CD4-positive, alpha-beta memory T cell (primary cell): ENCODE data around the gene SNTB2. TPM values are rescaled to one million over a fixed set of nuclear protein-coding genes. Genes with fewer than 3 reads are reported as not detected.

Experiments used
- CTCF ChIA-PET: fragments of 350-600 bp; sonication (Branson Sonifier 250); formaldehyde crosslinking; loops from one replicate; lab custom pipeline; 2021; ENCODE audit warnings: inconsistent platforms; ENCODE audit not compliant: partially characterized antibody; lab: Charles Lee
- POLR2A ChIA-PET: fragments of 350-600 bp; sonication (Branson Sonifier 250); formaldehyde crosslinking; loops from one replicate; lab custom pipeline; 2021; ENCODE audit not compliant: partially characterized antibody; lab: Charles Lee
- DNase-seq, 5 donors: peaks; one replicate each; pipeline versions ENCODE4 v3.0.0 to v3.0.0-alpha.2; 2020 to 2022; ENCODE audit warnings: mixed read lengths in 1 of 5
- H3K27ac ChIP-seq: one replicate; pipeline ENCODE4 v1.7.0; 2013; ENCODE audit warnings: low read depth, low read length
- H3K27me3 ChIP-seq: 2 replicates; pipeline ENCODE4 v1.7.0; 2013; ENCODE audit warnings: mild to moderate bottlenecking, low read length, moderate library complexity; ENCODE audit not compliant: insufficient read depth
- H3K36me3 ChIP-seq: 2 replicates; pipeline ENCODE4 v1.7.0; 2013; ENCODE audit warnings: mild to moderate bottlenecking, low read length, moderate library complexity; ENCODE audit not compliant: insufficient read depth
- H3K4me1 ChIP-seq: 2 replicates; pipeline ENCODE4 v1.7.0; 2013; ENCODE audit warnings: mild to moderate bottlenecking, low read length, moderate library complexity; ENCODE audit not compliant: insufficient read depth
- H3K4me3 ChIP-seq, 2 donors: one replicate each; pipeline ENCODE4 v1.7.0; 2013; ENCODE audit warnings: low read length in 2 of 2, mild to moderate bottlenecking in 1 of 2
- H3K9me3 ChIP-seq, 2 donors: one replicate each; pipeline ENCODE4 v1.7.0; 2013; ENCODE audit warnings: low read length in 2 of 2, control low read depth in 1 of 2; ENCODE audit not compliant: control insufficient read depth in 1 of 2
- H3K27ac Mint-ChIP-seq, 7 donors: one replicate each; pipeline ENCODE4 v1.8.0; 2020 to 2021; ENCODE audit warnings: mixed read lengths in 7 of 7, mild to moderate bottlenecking in 6 of 7, inconsistent platforms in 3 of 7, moderate library complexity in 3 of 7
- H3K27me3 Mint-ChIP-seq, 2 donors: one replicate each; pipeline ENCODE4 v1.8.0; 2020 to 2021; ENCODE audit warnings: mixed read lengths in 2 of 2
- H3K36me3 Mint-ChIP-seq, 2 donors: one replicate each; pipeline ENCODE4 v1.8.0; 2020 to 2021; ENCODE audit warnings: mixed read lengths in 2 of 2, inconsistent platforms in 1 of 2, mild to moderate bottlenecking in 1 of 2
- H3K4me1 Mint-ChIP-seq, 4 donors: one replicate each; pipeline ENCODE4 v1.8.0; 2020 to 2021; ENCODE audit warnings: mixed read lengths in 4 of 4, mild to moderate bottlenecking in 1 of 4
- H3K4me3 Mint-ChIP-seq, 8 donors: one replicate each; pipeline ENCODE4 v1.8.0; 2020 to 2021; ENCODE audit warnings: mixed read lengths in 8 of 8, mild to moderate bottlenecking in 7 of 8, moderate library complexity in 6 of 8, inconsistent platforms in 3 of 8
- H3K9me3 Mint-ChIP-seq, 8 donors: one replicate each; pipeline ENCODE4 v1.8.0; 2020 to 2021; ENCODE audit warnings: mixed read lengths in 8 of 8, mild to moderate bottlenecking in 5 of 8, inconsistent platforms in 3 of 8, moderate library complexity in 1 of 8
- intact Hi-C: fragments of 100-400 bp; cut with micrococcal nuclease; formaldehyde crosslinking; loops from one replicate; pipeline ENCODE4 v1.15.1; 2023
- polyA plus RNA-seq, 2 donors: library from polyadenylated mRNA; unstranded; fragments of 300-500 nt; fragmentation: Illumina TruSeq; gene quantifications; one replicate each; pipeline ENCODE4 v1.2.3, GENCODE V29; 2021
- total RNA-seq, 2 experiments: library from RNA; stranded (reverse); gene quantifications; one replicate each; pipeline ENCODE4 v1.2.3, GENCODE V29; 2021

The SNTB2 gene
- total and polyA plus RNA-seq, 4 experiments from 2014 or later, result 4.5 to 21.2 (median 17.3) TPM

GRCh38 chr16:69199382-69199781 is 12.4 kb downstream of the SNTB2 start:
- no peaks in the 10 kb centered on the region for H3K9me3 Mint-ChIP-seq
- H3K9me3 ChIP-seq, result no peaks in the 10 kb centered on the region
- H3K4me3 ChIP-seq, result no peak overlapping the region
- H3K4me1 Mint-ChIP-seq, result peaks cover 20 to 28% (median 23%) of the 10 kb centered on the region in 4 donors
- ChIA-PET CTCF (no interaction called here), POLR2A (interaction anchor here (0.6 to 0.7 kb wide), 2 partner anchors 41 to 86 kb away, joined by 3 to 4 read pairs; no protein-coding TSS in a partner anchor)
- no peaks in the 10 kb centered on the region for H3K27me3 ChIP-seq
- no peak for DNase-seq
- H3K4me1 ChIP-seq, result peaks cover 5% of the 10 kb centered on the region
- intact Hi-C loops, result no loop called here
- H3K27me3 Mint-ChIP-seq, result no peaks in the 10 kb centered on the region
- H3K36me3 Mint-ChIP-seq, result peaks cover 2 to 3% of the 10 kb centered on the region in 2 donors
- no peak overlapping the region for H3K4me3 Mint-ChIP-seq
- H3K36me3 ChIP-seq, result no peaks in the 10 kb centered on the region
- H3K27ac Mint-ChIP-seq, result peak overlapping the region in 1 of 7 donors; percentile 76
- no peak overlapping the region for H3K27ac ChIP-seq

DNA sequence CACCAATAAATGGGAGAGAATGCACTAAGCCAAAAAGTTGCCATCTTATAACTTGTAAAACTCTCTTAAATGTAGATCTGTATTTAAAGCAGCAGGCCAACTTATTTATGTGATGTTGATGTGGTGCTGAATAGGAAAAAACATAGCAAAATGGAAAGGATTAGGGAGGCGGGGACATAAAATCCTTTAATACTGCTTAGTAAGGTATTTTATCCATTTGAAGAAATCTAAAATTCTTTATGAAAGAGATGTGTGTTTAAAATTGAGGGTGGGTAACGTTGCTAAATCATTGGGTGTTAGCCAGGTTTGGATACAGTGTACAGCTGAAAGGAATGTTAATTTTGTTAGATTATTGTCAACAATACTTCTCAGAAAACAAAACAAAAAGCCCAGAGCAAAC is 14.3 kb downstream of the SNTB2 start:
- intact Hi-C loops, result no loop called here
- Histone ChIP-seq H3K27ac (no peak overlapping the region), H3K4me1 (no peaks in the 10 kb centered on the region), H3K4me3 (no peak overlapping the region), H3K36me3 (no peaks in the 10 kb centered on the region), H3K27me3 (no peaks in the 10 kb centered on the region), H3K9me3 (no peaks in the 10 kb centered on the region)
- no peak for DNase-seq
- H3K27ac Mint-ChIP-seq, result peak overlapping the region in 5 of 7 donors; percentile 8 to 74 (median 29)
- no peaks in the 10 kb centered on the region for H3K27me3 Mint-ChIP-seq
- H3K4me3 Mint-ChIP-seq, result no peak overlapping the region
- ChIA-PET POLR2A (no interaction called here), CTCF (no interaction called here)
- peaks cover 2 to 3% of the 10 kb centered on the region in 2 donors for H3K36me3 Mint-ChIP-seq
- no peaks in the 10 kb centered on the region for H3K9me3 Mint-ChIP-seq
- peaks cover 24 to 32% (median 30%) of the 10 kb centered on the region in 4 donors for H3K4me1 Mint-ChIP-seq

GRCh38 chr16:69201787-69202186 is 14.8 kb downstream of the SNTB2 start:
- no peak overlapping the region for H3K27ac ChIP-seq
- DNase-seq, result no peak
- Mint-ChIP-seq H3K4me1 (peaks cover 24 to 30% (median 28%) of the 10 kb centered on the region in 4 donors), H3K27me3 (no peaks in the 10 kb centered on the region), H3K36me3 (peaks cover 2 to 3% of the 10 kb centered on the region in 2 donors), H3K27ac (peak overlapping the region in 3 of 7 donors; percentile 5 to 74 (median 23)), H3K4me3 (no peak overlapping the region), H3K9me3 (no peaks in the 10 kb centered on the region)
- H3K36me3 ChIP-seq, result no peaks in the 10 kb centered on the region
- H3K9me3 ChIP-seq, result no peaks in the 10 kb centered on the region
- no peaks in the 10 kb centered on the region for H3K4me1 ChIP-seq
- no peak overlapping the region for H3K4me3 ChIP-seq
- ChIA-PET POLR2A (no interaction called here), CTCF (no interaction called here)
- intact Hi-C loops, result no loop called here
- H3K27me3 ChIP-seq, result no peaks in the 10 kb centered on the region

DNA sequence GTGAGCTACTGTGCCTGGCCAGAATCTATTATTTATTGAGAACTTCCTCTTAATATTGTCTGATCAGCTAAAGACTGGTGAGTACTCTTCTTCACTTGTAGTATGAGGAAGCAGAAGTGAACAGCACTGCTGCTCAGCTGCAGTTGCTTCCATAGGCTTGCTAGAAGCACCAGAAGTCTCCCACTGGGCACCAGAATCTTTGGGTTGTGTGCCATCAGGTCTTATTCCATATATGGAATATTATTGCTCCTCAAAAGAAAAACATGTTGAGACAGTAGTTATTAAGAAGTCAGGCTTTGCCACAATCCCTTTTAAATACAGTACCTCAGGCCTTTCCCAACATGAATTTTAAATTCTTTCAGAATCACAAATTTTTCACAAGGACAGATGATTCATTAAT is 17.2 kb downstream of the SNTB2 start:
- ChIA-PET CTCF (interaction anchor here (0.6 kb wide), 1 partner anchor 21 kb away, joined by 3 read pairs; no protein-coding TSS in a partner anchor), POLR2A (no interaction called here)
- Histone ChIP-seq H3K27ac (no peak overlapping the region), H3K4me3 (no peak overlapping the region), H3K9me3 (no peaks in the 10 kb centered on the region), H3K27me3 (no peaks in the 10 kb centered on the region), H3K4me1 (no peaks in the 10 kb centered on the region), H3K36me3 (no peaks in the 10 kb centered on the region)
- Mint-ChIP-seq H3K4me1 (peaks cover 18 to 24% (median 19%) of the 10 kb centered on the region in 4 donors), H3K27ac (peak overlapping the region in 2 of 7 donors; percentile 8 to 64), H3K4me3 (no peak overlapping the region), H3K9me3 (no peaks in the 10 kb centered on the region), H3K27me3 (no peaks in the 10 kb centered on the region), H3K36me3 (peaks cover 2 to 3% of the 10 kb centered on the region in 2 donors)
- no peak for DNase-seq
- intact Hi-C loops, result no loop called here

- no peak overlapping the region for H3K4me3 ChIP-seq
- no peaks in the 10 kb centered on the region for H3K4me1 ChIP-seq
- no peaks in the 10 kb centered on the region for H3K36me3 ChIP-seq
- Mint-ChIP-seq H3K36me3 (no peaks in the 10 kb centered on the region), H3K9me3 (peaks cover 0 to 1% (median 0%) of the 10 kb centered on the region in 8 donors), H3K4me1 (peaks cover 7 to 15% (median 11%) of the 10 kb centered on the region in 4 donors), H3K4me3 (no peak overlapping the region), H3K27me3 (no peaks in the 10 kb centered on the region), H3K27ac (no peak overlapping the region)
- CTCF ChIA-PET, result interaction anchor here (0.6 kb wide), 1 partner anchor 77 kb away, joined by 4 read pairs; no protein-coding TSS in a partner anchor
- intact Hi-C loops, result loop anchor here (10.0 kb wide), 1 partner anchor 55 kb away; no protein-coding TSS in a partner anchor
- no peaks in the 10 kb centered on the region for H3K27me3 ChIP-seq
- no peaks in the 10 kb centered on the region for H3K9me3 ChIP-seq
- POLR2A ChIA-PET, result interaction anchor here (1.1 kb wide), 1 partner anchor 23 kb away, joined by 3 read pairs; the partner anchor contains the start of gene SNTB2
- no peak for DNase-seq
- no peak overlapping the region for H3K27ac ChIP-seq
Measured at GRCh38 chr16:69209735-69210134, 22.8 kb downstream of the SNTB2 start.

DNA sequence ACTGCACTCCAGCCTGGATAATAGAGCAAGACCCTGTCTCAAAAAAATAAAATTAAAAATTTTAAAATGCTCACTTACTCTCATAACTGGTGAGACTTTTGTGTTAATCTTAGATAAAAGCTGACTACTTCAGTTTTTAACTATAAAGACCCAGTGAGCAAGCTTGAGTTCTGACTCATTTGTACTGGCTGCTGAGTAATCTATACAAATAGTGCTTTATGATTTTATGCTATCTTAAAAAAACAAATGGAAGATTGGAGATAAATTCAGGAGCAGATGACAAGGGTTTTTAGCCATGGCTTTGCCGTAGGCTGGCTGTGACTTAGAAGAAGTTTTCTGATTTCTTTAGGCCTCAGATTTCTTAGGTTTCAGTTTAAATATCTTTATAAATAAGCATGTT is 30.5 kb downstream of the SNTB2 start:
- H3K27ac Mint-ChIP-seq, result no peak overlapping the region
- CTCF ChIA-PET, result interaction anchor here (0.8 to 1.9 kb wide), 2 partner anchors 68 to 105 kb away, joined by 3 to 8 read pairs; no protein-coding TSS in a partner anchor
- intact Hi-C loops, result loop anchor here (10.0 kb wide), 1 partner anchor 47 kb away; no protein-coding TSS in a partner anchor

DNA sequence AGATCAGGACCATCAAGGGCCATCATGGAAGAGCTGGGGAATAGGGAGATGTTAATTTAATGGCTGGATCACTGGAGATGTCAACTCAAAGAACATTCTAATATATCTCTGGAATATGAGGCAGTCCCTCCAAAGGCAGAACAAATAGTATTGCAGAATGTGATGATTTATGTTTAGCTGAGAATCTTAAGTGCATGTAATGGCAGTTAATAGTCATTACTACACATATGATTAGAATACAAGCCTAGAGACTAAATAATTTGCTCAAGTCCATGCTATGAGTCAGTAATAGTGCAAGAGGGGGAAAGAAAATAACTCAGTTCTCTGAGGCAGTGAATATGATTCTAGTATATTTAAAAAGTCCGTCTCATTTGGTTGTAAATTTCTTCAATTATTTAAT is 32.3 kb downstream of the SNTB2 start:
- ChIA-PET CTCF (interaction anchor here (1.9 kb wide), 1 partner anchor 66 kb away, joined by 8 read pairs; no protein-coding TSS in a partner anchor), POLR2A (no interaction called here)
- H3K27me3 ChIP-seq, result no peaks in the 10 kb centered on the region
- peaks cover 5% of the 10 kb centered on the region for H3K36me3 ChIP-seq
- no peaks in the 10 kb centered on the region for H3K9me3 ChIP-seq
- Mint-ChIP-seq H3K27me3 (no peaks in the 10 kb centered on the region), H3K4me3 (no peak overlapping the region), H3K9me3 (no peaks in the 10 kb centered on the region), H3K36me3 (no peaks in the 10 kb centered on the region), H3K4me1 (peaks cover 11 to 16% (median 13%) of the 10 kb centered on the region in 4 donors), H3K27ac (no peak overlapping the region)
- H3K4me1 ChIP-seq, result peaks cover 7% of the 10 kb centered on the region
- no peak overlapping the region for H3K27ac ChIP-seq
- H3K4me3 ChIP-seq, result no peak overlapping the region
- no peak for DNase-seq
- intact Hi-C loops, result loop anchor here (10.0 kb wide), 1 partner anchor 46 kb away; no protein-coding TSS in a partner anchor

More for the DNA sequence above, 30.5 kb downstream of the SNTB2 start:
- H3K9me3 Mint-ChIP-seq, result no peaks in the 10 kb centered on the region
- POLR2A ChIA-PET, result interaction anchor here (0.9 to 1.9 kb wide), 2 partner anchors 29 to 31 kb away, joined by 3 to 5 read pairs; partner anchors contain the start of gene SNTB2
- no peak overlapping the region for H3K27ac ChIP-seq
- peaks cover 7% of the 10 kb centered on the region for H3K4me1 ChIP-seq
- no peaks in the 10 kb centered on the region for H3K36me3 Mint-ChIP-seq
- no peak overlapping the region for H3K4me3 Mint-ChIP-seq
- no peaks in the 10 kb centered on the region for H3K27me3 ChIP-seq
- H3K4me1 Mint-ChIP-seq, result peaks cover 11 to 16% (median 13%) of the 10 kb centered on the region in 4 donors
- H3K27me3 Mint-ChIP-seq, result no peaks in the 10 kb centered on the region
- no peak for DNase-seq
- H3K4me3 ChIP-seq, result no peak overlapping the region
- H3K9me3 ChIP-seq, result no peaks in the 10 kb centered on the region
- H3K36me3 ChIP-seq, result peaks cover 5% of the 10 kb centered on the region
